HG03097 (cell line): ENCODE data around the gene ACAP3.

Source experiments
- ATAC-seq: cut with Tn5 transposase; IDR thresholded peaks from one replicate; pipeline ENCODE4 v1.9.1; 2021; ENCODE audit not compliant: unreplicated experiment, low FRiP score

Gene ACAP3

DNA sequence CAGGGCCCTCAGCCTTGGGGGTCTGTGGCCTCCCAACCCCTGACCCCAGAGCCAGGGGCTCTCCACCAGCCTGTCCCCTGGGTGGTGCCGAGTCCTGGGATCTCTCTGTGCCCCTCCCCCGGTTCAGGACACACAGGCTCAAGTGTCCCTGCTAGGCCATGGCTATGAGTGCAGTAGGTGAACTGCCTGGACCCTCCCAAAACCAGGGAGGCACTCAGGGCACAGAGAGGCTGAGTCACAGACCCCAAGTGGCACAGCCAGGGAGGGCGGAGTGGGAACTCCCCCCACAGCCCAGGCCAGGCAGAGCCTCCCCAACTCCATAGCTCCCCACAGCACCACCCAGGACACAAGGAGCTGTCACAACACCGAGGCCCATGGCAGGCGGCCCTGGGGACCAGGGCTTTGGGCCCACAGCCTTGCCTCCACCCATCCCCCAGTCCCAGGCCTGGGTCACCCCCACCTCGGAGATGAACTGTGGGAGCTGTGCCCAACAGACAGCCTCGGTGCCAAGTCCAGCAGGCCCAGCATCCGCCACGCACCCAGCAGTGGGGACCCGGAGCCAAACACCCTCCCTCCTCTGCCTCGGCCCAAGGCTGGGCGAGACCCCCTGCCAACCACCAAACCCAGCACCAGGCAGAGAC, 38.2 kb upstream of the ACAP3 start:
- no peak for ATAC-seq

DNA sequence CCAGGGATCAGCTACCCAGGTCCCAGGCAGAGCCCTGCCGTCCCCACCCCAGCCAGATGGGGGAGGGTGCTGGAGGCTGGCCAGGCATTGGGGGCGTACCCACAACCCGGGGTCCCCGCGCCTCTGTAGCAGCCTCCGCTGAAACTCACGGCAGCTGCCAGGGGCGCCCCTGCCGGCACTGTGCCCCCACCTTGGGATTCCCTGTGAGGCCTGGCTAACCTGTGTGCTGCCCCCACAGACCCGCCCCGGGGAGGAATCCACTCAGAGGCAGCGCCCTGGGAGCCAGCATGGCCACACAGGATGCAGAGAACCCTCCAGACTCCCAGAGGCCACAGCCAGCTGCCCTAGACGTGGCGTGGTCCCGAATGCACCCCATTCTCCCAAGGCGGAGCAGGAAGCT, 37.7 kb upstream of the ACAP3 start:
- ATAC-seq, result no peak

DNA sequence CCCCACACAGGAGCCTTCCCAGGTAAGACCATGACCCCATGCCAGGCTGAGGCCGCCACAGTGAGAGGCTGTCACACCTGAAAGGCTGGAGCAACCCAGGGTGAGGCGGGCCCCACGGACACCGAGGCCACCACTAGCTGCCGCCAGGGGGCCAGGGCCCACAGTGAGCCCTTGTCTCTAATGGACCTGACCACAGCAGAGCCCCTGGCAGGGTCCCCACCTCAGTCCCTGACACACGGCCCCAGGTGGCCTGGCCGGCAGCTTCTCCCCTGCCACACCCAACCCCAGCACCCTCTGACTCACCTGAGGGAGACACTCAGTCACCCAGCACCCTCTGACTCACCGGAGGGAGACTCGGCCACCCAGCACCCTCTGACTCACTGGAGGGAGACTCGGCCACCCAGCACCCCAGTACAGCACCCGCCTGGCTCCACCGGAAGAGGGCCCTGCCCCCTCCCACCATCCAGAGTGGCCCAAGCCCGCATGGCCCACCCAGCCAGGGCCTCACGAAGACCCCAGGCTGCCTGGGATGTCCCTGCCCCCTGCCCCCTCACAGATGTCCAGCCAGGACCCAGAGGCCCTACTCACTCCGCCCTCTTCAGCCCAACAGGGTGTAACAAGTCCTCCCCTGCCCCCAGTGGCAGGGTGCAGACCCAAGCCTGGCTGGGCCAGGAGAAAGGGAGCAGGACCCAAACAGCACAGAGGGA, 37.1 kb upstream of the ACAP3 start:
- ATAC-seq, result no peak

DNA sequence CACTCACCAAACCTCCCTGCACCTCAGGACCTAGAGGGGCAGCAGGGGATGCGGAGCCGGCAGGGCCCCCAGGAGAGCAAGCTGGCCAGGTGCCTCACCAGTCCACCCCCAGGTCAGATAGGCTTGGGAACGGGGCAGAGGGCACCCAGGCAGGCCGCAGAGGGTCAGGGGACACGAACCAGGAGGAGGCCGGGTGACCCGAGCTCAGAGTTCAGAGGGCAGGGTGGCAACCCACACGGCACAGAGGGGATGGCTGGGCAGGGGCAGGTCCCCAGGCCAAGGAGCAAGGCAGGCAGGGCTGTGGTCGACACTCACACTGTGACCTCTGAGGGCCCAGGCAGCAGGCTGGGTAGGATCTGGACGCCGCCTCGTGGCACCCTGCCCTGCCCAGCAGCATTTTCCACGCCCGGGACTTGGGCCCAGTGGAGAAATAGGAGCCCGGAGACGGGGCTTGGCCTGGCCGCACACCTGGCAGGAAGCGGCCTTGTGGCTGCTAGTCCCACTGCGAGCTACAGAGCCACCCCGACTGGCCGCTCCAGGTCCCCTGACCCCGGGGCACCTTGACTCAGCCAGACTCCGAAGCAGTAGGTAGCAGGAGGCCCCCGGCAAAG, 36.2 kb upstream of the ACAP3 start:
- no peak for ATAC-seq

DNA sequence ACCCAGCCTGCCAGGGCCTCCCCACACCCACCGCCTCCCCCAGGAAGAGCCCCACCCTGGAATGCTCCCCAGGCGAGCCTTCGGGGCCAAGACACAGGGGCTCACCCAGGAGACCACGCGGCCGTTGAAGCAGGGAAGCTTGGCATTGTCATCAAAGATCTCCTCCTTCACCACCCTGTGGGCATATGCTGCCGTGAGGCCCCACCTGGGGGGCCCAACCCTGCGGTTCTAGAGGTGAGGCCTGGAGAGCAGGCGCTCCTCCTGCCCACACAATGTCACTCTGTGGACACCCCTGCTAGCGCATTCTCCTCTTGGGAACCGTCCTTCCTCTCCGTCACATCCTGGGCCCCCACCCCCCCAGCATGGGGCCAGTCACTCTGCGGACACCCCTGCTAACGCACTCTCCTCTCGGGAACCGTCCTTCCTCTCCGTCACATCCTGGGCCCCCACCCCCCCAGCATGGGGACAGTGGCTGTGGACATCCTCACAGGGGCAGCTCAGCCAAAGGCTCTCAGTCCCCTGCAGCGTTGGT, 34.9 kb upstream of the ACAP3 start:
- ATAC-seq, result no peak

DNA sequence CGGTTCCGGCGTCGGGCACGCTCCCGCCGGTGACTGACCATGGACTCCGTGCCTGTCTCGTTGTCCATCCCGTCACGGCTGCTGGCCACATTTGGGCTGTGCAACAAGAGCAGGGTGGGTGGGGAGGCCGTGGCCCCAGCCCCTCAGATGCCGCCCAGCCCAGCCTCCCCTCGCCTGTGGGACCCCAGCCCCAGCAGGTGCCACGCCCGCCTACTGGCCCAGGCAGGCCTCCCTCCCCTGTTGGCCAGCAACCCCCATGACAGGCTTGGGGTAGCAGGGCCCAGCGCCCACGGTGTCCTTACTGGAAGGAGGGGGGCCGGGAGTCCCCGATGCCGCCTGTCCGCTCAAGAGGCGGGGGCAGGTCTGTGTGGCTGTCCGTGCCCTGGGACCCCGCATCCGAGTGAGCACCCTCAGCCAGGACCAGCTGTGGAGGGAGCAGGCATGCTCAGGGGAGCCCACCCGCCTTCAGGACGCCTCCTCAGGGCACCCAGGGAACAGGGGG, 34.4 kb upstream of the ACAP3 start:
- no peak for ATAC-seq

DNA sequence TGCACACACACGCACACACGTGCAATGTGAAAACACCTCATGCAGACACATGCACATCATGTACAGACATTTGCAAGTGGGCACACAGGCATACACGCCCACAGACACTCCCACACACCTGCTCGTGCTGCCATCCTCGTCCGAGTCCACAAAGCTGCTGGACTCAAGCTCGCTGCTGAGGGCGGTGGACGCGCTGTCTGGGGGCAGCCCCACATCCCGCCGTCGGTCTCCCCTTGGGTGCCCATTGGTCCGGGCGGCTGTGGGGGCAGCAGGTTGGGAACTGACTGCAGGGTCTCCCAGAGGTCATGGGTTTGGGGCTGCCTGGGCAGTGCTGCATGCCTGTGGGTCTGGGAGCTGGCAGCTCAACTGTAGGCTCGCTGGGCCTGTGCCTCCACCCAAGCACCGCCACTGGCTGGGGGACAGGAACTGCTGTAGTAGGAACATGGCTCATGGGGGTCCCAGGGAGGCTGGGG, 33.9 kb upstream of the ACAP3 start:
- no peak for ATAC-seq

DNA sequence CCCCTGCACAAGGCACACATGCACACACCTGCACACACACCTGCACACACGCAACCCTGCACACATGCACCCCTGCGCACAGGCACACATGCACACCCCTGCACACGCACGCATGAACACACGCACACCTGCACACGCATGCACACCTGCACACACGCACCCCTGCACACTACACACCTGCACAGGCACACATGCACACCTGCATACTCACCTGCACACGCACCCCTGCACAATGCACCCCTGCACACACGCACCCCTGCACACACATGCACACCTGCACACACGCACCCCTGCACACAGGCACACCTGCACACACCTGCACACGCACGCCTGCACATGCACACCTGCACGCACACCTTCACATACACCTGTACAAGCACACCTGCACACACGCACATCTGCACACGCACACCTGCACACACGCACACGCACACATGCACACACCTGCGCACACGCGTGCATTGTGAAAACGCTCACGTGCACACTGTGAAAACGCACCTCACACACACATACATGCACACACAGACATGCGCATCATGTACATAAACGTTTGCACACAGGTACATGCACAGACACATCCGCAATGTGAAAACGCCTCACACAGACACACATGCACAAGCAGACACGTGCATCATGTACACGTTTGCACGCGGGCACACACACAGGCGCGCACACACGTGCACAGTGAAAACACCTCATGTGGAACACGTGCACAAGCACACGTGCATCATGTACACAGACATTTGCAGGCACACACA, 33.2 kb upstream of the ACAP3 start:
- ATAC-seq, result no peak

DNA sequence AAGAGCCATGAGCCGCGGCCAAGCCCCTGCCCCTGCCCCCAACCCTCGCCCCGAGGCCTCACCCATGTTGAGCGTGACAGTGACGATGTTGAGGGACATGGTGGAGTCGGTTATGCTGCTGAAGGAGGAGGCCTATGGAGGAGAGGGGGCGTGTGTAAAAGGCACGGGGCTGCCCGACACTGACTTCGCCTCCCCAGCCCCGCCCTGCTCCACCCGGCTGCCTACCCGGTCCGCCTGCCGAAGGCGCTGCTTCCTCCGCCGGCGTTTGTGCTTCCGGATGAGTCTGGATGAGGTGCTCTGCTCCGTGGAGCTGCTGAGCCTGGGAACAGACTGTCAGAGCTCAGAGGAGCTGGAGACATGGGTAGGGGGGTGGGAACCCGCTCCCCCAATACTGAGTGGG, 32.5 kb upstream of the ACAP3 start:
- ATAC-seq, result no peak

DNA sequence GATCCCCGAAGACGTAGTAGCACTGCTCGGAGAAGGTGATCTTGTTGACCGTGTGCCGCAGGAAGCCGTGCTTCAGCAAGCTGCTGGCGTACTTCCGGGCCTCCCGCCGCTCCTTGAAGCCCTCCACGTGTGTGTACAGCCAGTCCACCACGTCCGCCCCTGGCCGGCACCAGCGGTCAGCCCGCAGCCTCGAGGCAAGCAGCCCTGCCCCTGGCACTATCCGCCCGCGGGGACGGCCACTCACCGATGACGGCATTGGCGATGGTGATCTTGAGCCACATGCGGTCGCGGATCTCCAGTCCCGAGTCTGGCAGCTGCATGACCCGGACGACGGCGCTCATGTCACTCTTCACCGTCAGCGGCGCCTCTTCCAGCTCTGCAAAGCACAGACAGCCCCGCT, 30.5 kb upstream of the ACAP3 start:
- no peak for ATAC-seq

DNA sequence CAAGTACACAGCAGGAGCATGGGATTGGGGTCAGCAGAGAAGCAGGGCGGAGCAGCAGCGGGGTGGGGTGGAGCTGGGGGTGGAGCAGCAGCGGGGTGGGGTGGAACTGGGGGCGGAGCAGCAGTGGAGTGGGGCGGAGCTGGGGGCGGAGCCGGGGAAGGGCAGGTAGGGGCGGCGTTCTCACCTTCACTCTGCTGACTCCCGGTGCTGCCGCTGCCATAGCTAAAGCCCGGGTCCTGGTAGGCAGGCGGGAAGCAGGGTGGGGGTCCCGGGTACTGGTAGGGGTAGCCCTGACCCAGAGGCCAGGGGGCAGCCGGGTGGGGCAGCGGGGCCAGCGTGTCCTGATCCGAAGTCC, 30.0 kb upstream of the ACAP3 start:
- ATAC-seq, result no peak

DNA sequence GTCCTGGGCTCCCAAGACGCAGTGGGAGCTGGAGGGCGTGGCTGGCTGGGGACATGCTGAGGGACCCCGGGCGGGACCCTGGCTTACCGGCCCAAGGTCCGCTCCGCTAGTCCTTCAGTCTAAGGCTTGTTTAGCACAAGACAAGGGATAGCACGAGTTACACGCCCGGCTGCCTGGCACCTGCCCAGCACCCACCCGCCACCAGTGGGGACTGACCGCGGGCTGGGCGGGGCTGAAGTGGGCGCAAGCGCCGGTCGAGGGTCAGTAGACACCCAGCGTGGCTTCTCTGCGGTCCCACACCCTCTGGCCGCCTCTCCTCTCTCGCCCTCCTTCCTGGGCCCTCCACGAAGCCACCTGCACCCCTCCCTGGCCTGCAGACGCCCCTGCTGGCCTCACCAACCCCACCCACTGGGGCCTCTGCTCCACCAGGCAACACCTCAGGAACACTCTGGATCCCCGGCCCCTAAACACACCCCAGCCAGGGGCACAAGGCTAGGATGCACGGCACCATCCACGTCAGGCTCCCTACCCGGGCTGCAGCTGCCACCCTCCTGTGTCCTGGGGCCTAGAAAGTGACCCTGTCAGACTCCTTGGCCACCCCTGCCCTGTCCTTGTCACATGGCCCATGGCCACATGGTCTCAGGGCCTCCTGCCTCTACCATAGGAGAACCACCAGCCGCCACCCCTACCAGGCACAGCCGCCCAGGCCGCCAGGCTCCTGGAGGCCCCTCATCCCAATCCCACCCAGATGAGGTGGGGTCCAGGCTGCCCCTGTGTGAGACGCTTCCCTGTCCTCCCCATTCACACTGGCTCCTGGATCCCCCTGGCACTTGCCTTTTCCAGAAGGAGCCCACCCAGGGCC, 29.4 kb upstream of the ACAP3 start:
- ATAC-seq, result no peak

DNA sequence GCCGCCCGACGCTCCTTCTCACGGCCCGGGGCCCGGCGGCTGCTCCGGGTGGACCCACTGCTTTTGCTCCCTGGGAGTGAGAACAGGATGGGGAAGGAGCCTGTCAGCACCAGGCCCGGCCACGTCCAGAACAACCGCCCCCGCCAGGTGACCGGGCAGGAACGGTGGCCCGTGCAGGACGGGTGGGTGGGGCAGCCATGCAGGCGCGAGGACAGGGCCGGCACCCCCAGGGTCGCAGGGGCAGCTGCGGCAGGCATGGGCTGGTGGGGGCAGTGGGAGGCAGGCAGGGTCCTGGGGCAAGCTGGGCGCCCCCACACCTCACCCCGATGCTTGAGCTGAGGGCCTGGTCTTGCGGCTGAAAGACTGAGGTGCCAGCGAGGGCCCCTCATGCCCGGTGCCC, 28.7 kb upstream of the ACAP3 start:
- no peak for ATAC-seq

DNA sequence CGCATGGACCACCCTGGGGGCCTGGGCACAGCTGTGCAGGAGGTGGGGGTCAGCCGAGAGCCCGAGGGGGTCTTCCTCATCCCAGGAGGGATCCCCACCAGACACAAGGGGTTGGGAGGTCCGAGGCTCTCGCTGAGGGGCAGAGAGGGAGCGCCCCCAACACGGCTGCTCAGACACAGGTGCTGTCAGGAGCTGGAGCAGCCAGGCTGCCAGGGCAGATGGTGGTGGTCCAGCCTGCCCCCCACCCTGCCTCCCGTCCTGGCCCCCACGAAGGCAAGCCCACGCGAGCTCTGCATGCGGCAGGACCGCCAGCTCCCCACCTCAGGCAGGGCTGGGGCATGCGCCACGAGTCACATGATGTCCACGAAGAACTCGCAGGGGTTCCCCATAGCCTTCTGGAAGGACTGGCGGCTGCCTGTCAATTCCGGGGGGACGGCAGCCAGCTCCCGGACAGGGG, 28.1 kb upstream of the ACAP3 start:
- ATAC-seq, result no peak

DNA sequence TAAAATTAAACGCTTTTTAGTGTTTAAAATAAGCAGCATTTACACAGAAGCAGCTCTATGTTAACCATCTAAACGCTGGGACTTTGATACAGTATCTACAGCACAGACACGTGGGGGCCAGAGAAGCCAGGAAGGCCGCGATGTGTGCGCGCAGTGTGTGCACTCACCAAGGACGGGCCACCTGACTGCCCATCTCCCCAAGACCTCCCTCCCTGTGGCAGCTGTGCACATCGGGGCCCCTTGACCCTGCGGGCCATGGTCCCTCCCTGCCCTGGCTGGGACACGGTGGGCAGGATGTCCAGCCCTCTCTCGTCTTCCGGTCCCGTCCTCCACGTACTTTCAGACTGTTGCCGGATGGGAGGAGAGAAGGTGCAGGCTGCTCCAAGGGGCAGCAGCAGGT, 27.6 kb upstream of the ACAP3 start:
- ATAC-seq, result no peak

DNA sequence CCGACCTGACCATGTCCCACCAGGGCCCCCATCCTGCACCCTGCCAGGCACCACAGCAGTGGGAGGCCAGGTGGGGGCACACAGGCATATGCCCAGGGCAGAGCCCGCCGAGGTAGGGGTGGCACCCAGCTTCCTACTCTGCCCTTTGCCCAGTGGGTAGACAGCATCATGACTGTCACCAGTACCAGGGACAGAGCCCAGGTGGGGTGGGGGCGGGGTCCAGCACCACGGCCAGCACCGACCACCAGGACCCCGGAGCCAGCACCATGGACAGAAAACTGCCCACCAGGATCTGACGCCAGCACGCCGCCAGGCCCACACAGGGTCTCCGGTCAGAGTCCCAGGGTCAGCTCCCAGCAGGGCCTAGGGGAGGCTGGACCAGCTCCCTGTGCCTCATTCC, 27.1 kb upstream of the ACAP3 start:
- no peak for ATAC-seq

DNA sequence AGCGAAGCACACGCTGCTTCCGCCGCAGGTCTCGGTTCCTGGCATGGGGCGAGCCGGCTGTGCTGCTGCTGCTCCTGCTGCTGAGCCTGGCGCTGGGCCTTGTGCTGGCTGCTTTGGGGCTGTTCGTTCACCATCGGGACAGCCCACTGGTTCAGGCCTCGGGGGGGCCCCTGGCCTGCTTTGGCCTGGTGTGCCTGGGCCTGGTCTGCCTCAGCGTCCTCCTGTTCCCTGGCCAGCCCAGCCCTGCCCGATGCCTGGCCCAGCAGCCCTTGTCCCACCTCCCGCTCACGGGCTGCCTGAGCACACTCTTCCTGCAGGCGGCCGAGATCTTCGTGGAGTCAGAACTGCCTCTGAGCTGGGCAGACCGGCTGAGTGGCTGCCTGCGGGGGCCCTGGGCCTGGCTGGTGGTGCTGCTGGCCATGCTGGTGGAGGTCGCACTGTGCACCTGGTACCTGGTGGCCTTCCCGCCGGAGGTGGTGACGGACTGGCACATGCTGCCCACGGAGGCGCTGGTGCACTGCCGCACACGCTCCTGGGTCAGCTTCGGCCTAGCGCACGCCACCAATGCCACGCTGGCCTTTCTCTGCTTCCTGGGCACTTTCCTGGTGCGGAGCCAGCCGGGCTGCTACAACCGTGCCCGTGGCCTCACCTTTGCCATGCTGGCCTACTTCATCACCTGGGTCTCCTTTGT, 26.0 kb upstream of the ACAP3 start:
- ATAC-seq, result no peak

DNA sequence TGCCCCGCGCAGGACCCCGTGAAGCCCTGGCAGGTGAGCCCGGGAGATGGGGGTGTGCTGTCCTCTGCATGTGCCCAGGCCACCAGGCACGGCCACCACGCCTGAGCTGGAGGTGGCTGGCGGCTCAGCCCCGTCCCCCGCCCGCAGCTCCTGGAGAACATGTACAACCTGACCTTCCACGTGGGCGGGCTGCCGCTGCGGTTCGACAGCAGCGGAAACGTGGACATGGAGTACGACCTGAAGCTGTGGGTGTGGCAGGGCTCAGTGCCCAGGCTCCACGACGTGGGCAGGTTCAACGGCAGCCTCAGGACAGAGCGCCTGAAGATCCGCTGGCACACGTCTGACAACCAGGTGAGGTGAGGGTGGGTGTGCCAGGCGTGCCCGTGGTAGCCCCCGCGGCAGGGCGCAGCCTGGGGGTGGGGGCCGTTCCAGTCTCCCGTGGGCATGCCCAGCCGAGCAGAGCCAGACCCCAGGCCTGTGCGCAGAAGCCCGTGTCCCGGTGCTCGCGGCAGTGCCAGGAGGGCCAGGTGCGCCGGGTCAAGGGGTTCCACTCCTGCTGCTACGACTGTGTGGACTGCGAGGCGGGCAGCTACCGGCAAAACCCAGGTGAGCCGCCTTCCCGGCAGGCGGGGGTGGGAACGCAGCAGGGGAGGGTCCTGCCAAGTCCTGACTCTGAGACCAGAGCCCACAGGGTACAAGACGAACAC, 25.2 kb upstream of the ACAP3 start:
- ATAC-seq, result no peak
